Measurements from ENCODE around the gene LHCGR.

LHCGR gene

GRCh38 chr2:48695991-48696390 is 59.5 kb downstream of the LHCGR start:
- no peak for TF ChIP-seq TAF1 (IDR thresholded peaks at IDR 0.05; ENCODE audit: borderline replicate concordance, insufficient read depth, low read length)
- no peak for TF ChIP-seq POLR2AphosphoS5 (IDR thresholded peaks at IDR 0.05; ENCODE audit: low read depth, low read length)
- TF ChIP-seq REST (IDR thresholded peaks at IDR 0.05; ENCODE audit: insufficient read depth in 1 of 2, low read depth in 2 of 2, low read length in 2 of 2), result no peak
- no peak for TF ChIP-seq FOXP2 (optimal IDR thresholded peaks at IDR 0.05; ENCODE audit: borderline replicate concordance, extremely low read depth, extremely low read length, insufficient read depth)
- no peak for TF ChIP-seq SIN3A (IDR thresholded peaks at IDR 0.05; ENCODE audit: borderline replicate concordance, insufficient read depth, low read length)

GRCh38 chr2:48694149-48694548 is 61.4 kb downstream of the LHCGR start:
- no peak for TF ChIP-seq POLR2AphosphoS5 (IDR thresholded peaks at IDR 0.05; ENCODE audit: low read depth, low read length)
- no peak for TF ChIP-seq TAF1 (IDR thresholded peaks at IDR 0.05; ENCODE audit: borderline replicate concordance, insufficient read depth, low read length)
- no peak for TF ChIP-seq FOXP2 (optimal IDR thresholded peaks at IDR 0.05; ENCODE audit: borderline replicate concordance, extremely low read depth, extremely low read length, insufficient read depth)
- no peak for TF ChIP-seq SIN3A (IDR thresholded peaks at IDR 0.05; ENCODE audit: borderline replicate concordance, insufficient read depth, low read length)
- no peak for TF ChIP-seq REST (IDR thresholded peaks at IDR 0.05; ENCODE audit: insufficient read depth in 1 of 2, low read depth in 2 of 2, low read length in 2 of 2)

GRCh38 chr2:48693645-48694044 is 61.9 kb downstream of the LHCGR start:
- TF ChIP-seq POLR2AphosphoS5 (IDR thresholded peaks at IDR 0.05; ENCODE audit: low read depth, low read length) (no peak), SIN3A (IDR thresholded peaks at IDR 0.05; ENCODE audit: borderline replicate concordance, insufficient read depth, low read length) (no peak)

- TF ChIP-seq TAF1 (IDR thresholded peaks at IDR 0.05; ENCODE audit: borderline replicate concordance, insufficient read depth, low read length) (no peak), REST (IDR thresholded peaks at IDR 0.05; ENCODE audit: insufficient read depth in 1 of 2, low read depth in 2 of 2, low read length in 2 of 2) (no peak), FOXP2 (optimal IDR thresholded peaks at IDR 0.05; ENCODE audit: borderline replicate concordance, extremely low read depth, extremely low read length, insufficient read depth) (no peak), SIN3A (IDR thresholded peaks at IDR 0.05; ENCODE audit: borderline replicate concordance, insufficient read depth, low read length) (no peak), POLR2AphosphoS5 (IDR thresholded peaks at IDR 0.05; ENCODE audit: low read depth, low read length) (no peak)
Measured at GRCh38 chr2:48693066-48693465, 62.5 kb downstream of the LHCGR start.

GRCh38 chr2:48691935-48692691 is 63.4 kb downstream of the LHCGR start:
- no peak for TF ChIP-seq POLR2AphosphoS5 (IDR thresholded peaks at IDR 0.05; ENCODE audit: low read depth, low read length)
- TF ChIP-seq TAF1 (IDR thresholded peaks at IDR 0.05; ENCODE audit: borderline replicate concordance, insufficient read depth, low read length), result no peak
- TF ChIP-seq SIN3A (IDR thresholded peaks at IDR 0.05; ENCODE audit: borderline replicate concordance, insufficient read depth, low read length), result no peak
- no peak for TF ChIP-seq REST (IDR thresholded peaks at IDR 0.05; ENCODE audit: insufficient read depth in 1 of 2, low read depth in 2 of 2, low read length in 2 of 2)
- no peak for TF ChIP-seq FOXP2 (optimal IDR thresholded peaks at IDR 0.05; ENCODE audit: borderline replicate concordance, extremely low read depth, extremely low read length, insufficient read depth)

All from PFSK-1 (cell line).